Stimulated activated naive B cell treated with anti-CD40 and anti-IgM and Interleukin-4, amounts not matched to agents 10 μg/mL and 1 μg/mL and 100 μg/mL, for 72 hours (primary cell): ENCODE results near the gene PTPRN.

Experiments
- ATAC-seq, 2 donors: fragments of 150-1000 bp; cut with Tn5 transposase; replicated peaks; 2 replicates each; pipeline ENCODE4 v1.10.0; 2021; ENCODE audit warnings: moderate library complexity in 1 of 2
- DNase-seq: peaks from one replicate; pipeline ENCODE4 v3.0.0; 2021
- H3K27ac Mint-ChIP-seq: one replicate; pipeline ENCODE4 v1.8.0; 2022; ENCODE audit warnings: mild to moderate bottlenecking, mixed read lengths
- H3K27me3 Mint-ChIP-seq, 2 donors: one replicate each; pipeline ENCODE4 v1.8.0; 2022; ENCODE audit warnings: mixed read lengths in 2 of 2
- H3K36me3 Mint-ChIP-seq, 2 donors: one replicate each; pipeline ENCODE4 v1.8.0; 2022; ENCODE audit warnings: mixed read lengths in 2 of 2, mild to moderate bottlenecking in 1 of 2
- H3K4me1 Mint-ChIP-seq, 2 donors: one replicate each; pipeline ENCODE4 v1.8.0; 2022; ENCODE audit warnings: mixed read lengths in 2 of 2, mild to moderate bottlenecking in 1 of 2
- H3K4me3 Mint-ChIP-seq, 2 donors: one replicate each; pipeline ENCODE4 v1.8.0; 2022; ENCODE audit warnings: mild to moderate bottlenecking in 2 of 2, mixed read lengths in 2 of 2, moderate library complexity in 1 of 2
- H3K9me3 Mint-ChIP-seq, 2 donors: one replicate each; pipeline ENCODE4 v1.8.0; 2022; ENCODE audit warnings: mixed read lengths in 2 of 2, mild to moderate bottlenecking in 1 of 2

PTPRN gene

DNA sequence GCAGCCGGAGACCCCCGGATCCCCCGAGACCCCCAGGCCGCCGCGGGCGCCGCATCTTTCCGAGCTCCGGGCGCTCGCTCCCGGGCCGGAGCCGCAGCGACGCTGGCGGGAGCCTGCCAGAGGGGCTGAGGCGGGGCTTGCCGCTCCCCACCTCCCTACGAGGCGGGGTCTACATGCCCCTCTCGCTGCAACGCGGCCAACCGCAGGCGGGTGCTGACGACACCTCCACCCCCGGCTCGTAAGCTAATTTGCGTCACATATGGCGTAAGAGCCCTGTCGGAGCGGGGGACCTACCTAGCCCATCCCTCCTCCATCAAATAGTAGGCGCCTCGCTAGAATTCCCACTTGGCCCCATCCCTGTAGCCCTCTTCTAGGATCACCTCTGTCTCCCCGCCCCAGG lies at the start of gene PTPRN:
TSS of gene PTPRN (minus strand) at position 124 of the 400 bp plus-strand sequence. CDS start at position 55, 69 bp downstream.
- H3K27ac Mint-ChIP-seq = no peak within 1 kb of the TSS
- ATAC-seq (no peak), DNase-seq (no peak)
- H3K36me3 Mint-ChIP-seq = peaks cover 0 to 3% of the 10 kb centered on the region in 2 donors
- no peak within 1 kb of the TSS for H3K4me3 Mint-ChIP-seq
- no peaks in the 10 kb centered on the region for H3K4me1 Mint-ChIP-seq
- H3K27me3 Mint-ChIP-seq = peaks cover 52 to 62% of the 10 kb centered on the region in 2 donors
- H3K9me3 Mint-ChIP-seq = peaks cover 3 to 4% of the 10 kb centered on the region in 2 donors

DNA sequence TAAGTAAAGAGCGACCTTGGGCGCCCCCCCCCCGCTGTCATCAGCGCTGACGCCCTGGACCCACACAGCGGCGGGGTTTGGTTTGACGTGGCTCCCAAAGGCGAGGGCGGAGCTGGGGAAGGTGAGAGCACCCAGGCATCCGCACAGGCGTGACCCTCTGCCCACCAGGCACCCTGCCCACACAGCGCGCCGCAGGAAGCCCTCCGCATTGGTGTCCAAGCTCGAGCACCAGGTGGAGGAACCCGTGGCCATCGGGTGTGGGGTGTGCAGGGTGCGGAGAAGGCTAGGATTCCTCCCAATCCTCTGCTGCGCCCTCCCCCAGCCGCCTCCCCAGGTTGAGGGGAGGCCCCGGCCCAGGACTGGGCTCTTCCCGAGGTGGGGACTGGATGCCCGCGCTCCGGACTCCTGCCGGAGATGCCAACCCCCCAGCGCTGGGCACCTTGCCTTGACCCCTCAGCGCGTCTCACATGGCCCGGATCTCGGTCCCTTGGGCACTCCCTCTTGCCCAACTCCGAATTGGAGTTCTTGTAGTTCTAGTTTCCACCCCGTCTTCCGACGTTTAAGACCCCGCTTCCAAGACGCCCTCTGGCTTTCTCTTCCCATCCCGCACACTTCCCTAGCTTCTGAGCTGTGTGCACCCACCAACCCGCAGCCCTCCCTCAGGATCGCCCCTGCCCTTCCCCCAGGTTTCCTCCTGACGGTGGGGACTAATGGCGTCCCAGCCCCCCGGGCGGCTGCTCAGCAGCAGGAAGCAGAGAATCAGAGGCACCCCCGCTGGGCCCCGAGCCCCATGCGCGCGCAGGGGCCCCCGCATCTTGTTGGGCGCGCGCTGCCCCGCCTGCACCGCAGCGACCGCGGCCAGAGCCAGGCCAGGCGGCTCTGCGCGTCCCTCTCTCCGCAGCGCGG lies 49.2 kb upstream of the PTPRN start:
- no peak overlapping the region for H3K27ac Mint-ChIP-seq
- H3K4me1 Mint-ChIP-seq = peaks cover 6 to 11% of the 10 kb centered on the region in 2 donors
- peak overlapping the region; percentile 5 to 42 for H3K4me3 Mint-ChIP-seq
- peaks cover 5 to 13% of the 10 kb centered on the region in 2 donors for H3K36me3 Mint-ChIP-seq
- no peaks in the 10 kb centered on the region for H3K9me3 Mint-ChIP-seq
- peak; percentile 55 to 58 for ATAC-seq
- H3K27me3 Mint-ChIP-seq = peaks cover 41 to 70% of the 10 kb centered on the region in 2 donors
- no peak for DNase-seq

DNA sequence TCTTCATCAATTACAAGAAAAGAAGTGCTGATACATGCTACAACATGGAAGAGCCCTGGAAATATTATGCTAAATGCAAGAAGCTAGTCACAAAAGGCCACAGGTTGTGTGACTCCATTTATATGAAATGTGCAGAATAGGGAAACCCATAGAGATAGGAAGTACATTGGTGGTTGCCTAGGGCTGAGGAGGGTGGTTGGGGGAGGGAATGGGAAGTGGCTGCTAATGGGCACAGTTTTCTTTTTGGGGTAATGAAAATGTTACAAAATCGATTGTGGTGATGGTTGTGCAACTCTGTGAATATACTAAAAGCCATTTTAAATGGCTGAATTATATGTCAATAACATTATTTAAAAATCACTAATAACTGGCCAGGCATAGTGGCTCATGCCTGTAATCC lies 47.6 kb upstream of the PTPRN start:
- Mint-ChIP-seq H3K4me3 (no peak overlapping the region), H3K27ac (no peak overlapping the region), H3K4me1 (peaks cover 3 to 6% of the 10 kb centered on the region in 2 donors), H3K9me3 (no peaks in the 10 kb centered on the region), H3K36me3 (peaks cover 2 to 3% of the 10 kb centered on the region in 2 donors), H3K27me3 (peaks cover 44 to 73% of the 10 kb centered on the region in 2 donors)
- ATAC-seq (no peak), DNase-seq (no peak)

DNA sequence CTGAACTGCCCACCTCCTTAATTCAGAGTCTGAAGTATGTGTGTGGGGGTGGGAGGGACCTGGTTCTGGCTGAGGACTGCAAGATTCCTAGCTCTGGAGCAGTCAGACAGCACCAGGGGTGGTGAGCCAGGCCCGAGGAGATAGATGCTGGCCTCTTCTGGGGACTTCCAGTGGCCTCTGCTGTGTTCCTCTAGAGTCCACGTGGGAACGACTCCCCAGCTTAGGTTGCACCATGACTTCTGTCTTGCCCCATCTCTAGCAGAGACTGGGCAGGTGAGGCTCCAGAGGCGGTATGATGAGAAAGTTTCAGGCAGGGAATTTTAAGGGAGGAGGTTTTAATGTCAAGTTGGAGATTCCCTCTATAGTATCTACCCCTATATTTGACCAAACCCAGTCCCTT lies 45.4 kb upstream of the PTPRN start:
- Mint-ChIP-seq H3K4me1 (peaks cover 3 to 6% of the 10 kb centered on the region in 2 donors), H3K27me3 (peaks cover 46 to 67% of the 10 kb centered on the region in 2 donors), H3K9me3 (no peaks in the 10 kb centered on the region), H3K36me3 (no peaks in the 10 kb centered on the region), H3K27ac (no peak overlapping the region), H3K4me3 (no peak overlapping the region)
- ATAC-seq (no peak), DNase-seq (no peak)

DNA sequence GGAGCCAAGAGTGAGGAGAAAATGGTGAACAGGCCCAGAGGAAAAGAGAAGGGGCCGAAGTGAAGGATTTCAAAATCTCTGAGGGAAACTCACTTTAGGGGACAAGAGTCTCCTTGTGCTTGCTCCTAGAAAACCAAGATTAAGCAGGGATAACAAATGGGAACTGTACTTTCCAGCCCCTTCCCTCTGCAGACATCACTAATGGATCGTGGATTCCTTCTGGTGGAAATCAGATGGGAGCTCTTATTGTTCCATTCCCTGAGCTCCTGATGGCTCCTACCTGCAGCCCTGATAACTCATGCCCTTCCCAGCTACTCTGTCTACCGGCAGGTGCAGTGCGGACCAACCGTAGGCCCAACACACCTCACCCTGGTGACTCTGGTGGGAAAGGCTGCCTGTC lies 43.9 kb upstream of the PTPRN start:
- Mint-ChIP-seq H3K27ac (no peak overlapping the region), H3K36me3 (no peaks in the 10 kb centered on the region), H3K27me3 (peaks cover 48 to 64% of the 10 kb centered on the region in 2 donors), H3K4me1 (no peaks in the 10 kb centered on the region), H3K9me3 (no peaks in the 10 kb centered on the region), H3K4me3 (no peak overlapping the region)
- DNase-seq (no peak), ATAC-seq (no peak)

DNA sequence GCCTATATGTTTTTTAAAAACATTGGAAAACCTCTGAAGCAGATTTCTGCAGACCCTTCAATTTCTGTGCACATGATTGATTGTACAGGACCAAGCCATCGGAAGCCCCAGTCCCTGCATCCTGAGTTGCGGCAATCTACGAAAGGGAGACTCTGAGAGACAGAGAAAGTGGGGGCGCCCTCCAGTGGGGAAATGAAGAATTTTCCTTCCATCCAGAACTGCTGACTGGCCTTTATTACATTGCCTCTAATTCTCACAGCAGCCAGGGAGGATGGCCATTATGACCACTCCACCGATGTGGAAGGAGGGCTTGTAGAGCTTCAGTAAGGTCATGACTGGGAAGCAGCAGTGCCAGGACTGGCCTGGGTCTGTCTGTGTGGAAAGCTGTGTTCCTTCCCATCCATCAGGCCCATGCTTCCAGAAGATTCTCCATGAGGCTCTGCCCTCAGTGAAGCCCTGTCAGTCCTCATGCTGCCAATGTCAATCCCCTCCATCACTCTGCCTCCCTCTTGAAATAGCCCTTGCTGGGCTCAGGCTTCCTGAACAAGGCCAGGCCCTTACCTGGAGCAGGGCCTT lies 43.3 kb upstream of the PTPRN start:
- no peaks in the 10 kb centered on the region for H3K4me1 Mint-ChIP-seq
- no peaks in the 10 kb centered on the region for H3K9me3 Mint-ChIP-seq
- H3K4me3 Mint-ChIP-seq = no peak overlapping the region
- no peak overlapping the region for H3K27ac Mint-ChIP-seq
- H3K27me3 Mint-ChIP-seq = peaks cover 54 to 64% of the 10 kb centered on the region in 2 donors
- H3K36me3 Mint-ChIP-seq = no peaks in the 10 kb centered on the region
- ATAC-seq (peak; percentile 78 to 84), DNase-seq (peak; percentile 15)

DNA sequence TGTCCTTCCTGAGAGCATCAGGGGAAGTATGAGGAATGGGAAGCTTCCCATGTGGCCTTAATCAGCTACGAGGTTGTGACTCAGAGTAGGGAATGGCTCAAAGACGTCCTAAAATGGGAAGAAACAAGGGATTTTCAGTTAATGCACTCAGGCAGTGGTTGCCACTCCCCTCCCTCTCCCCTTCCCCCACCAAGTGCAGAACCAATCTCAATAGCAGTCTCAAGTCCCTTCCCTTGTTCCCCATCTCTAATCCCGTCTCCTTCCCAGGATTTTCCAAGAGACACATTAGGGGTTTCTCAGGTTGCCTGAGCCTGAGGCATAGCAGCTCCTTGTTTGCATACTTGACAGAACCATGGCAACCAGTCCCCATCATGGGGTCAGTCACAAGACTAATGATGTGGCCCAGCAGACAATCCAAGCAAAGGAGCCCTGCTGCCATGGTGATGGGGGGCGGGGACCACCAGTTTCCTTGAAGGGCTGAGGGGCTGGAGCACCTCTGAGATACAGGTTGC lies 41.6 kb upstream of the PTPRN start:
- ATAC-seq (no peak), DNase-seq (no peak)
- no peak overlapping the region for H3K27ac Mint-ChIP-seq
- no peaks in the 10 kb centered on the region for H3K4me1 Mint-ChIP-seq
- peaks cover 48 to 60% of the 10 kb centered on the region in 2 donors for H3K27me3 Mint-ChIP-seq
- H3K4me3 Mint-ChIP-seq = no peak overlapping the region
- no peaks in the 10 kb centered on the region for H3K9me3 Mint-ChIP-seq
- H3K36me3 Mint-ChIP-seq = no peaks in the 10 kb centered on the region

DNA sequence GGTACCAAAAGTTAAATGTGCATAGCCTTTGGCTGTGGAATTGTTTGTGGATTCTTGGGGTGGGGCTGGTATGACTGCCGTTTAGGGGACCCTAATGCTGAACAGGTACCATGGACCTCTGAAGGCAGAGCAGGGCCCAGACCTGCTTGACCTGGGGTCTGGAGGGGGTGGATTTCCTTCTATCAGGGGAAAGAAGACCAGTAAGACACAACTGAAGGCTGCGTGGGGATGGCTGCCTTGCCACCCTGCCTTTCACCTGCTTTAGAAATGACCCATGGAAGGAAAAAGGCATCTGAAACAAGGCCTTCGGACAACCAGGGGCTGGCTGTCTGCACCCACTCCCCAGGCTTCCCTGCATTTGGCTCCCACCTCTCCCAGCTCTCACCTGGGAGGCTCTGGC lies 41.0 kb upstream of the PTPRN start:
- Mint-ChIP-seq H3K4me1 (no peaks in the 10 kb centered on the region), H3K27me3 (peaks cover 42 to 54% of the 10 kb centered on the region in 2 donors), H3K27ac (no peak overlapping the region), H3K36me3 (no peaks in the 10 kb centered on the region), H3K9me3 (no peaks in the 10 kb centered on the region), H3K4me3 (no peak overlapping the region)
- ATAC-seq = no peak
- no peak for DNase-seq

DNA sequence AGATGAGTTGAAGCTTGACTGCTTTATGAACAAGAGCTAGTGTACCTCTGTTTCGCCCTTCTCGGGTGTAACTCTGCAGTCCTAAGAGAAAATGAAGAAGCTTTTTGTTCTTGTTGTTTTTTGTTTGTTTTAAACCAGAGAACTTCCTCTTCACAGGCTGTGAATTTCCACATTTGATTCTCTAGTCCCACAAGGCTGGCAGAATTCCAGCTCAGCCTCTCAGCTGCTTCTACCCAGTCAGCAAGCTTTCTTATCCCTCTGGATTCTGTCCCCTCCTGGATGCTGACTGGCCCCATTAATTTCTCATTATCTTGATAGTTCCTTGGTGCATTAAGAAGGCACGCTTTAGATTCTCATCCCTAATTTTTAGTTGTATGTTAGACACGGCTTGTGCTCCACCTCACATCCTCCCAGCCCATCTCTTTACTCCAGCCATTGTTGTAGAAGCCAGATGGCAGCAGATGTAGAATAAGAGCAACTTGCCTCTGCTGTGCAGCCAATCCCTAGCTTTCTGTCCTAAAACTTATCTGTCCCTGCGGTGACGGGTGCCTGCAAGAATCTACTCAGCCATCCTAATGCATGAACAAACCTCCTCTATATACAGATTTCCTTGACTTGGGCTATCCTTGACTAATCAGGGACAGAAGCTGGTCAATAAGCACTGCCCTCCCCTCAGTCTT lies 35.7 kb upstream of the PTPRN start:
- ATAC-seq (no peak), DNase-seq (no peak)
- H3K4me3 Mint-ChIP-seq = no peak overlapping the region
- H3K36me3 Mint-ChIP-seq = no peaks in the 10 kb centered on the region
- peaks cover 0 to 6% of the 10 kb centered on the region in 2 donors for H3K4me1 Mint-ChIP-seq
- H3K27ac Mint-ChIP-seq = no peak overlapping the region
- H3K27me3 Mint-ChIP-seq = peaks cover 22 to 34% of the 10 kb centered on the region in 2 donors
- H3K9me3 Mint-ChIP-seq = no peaks in the 10 kb centered on the region

DNA sequence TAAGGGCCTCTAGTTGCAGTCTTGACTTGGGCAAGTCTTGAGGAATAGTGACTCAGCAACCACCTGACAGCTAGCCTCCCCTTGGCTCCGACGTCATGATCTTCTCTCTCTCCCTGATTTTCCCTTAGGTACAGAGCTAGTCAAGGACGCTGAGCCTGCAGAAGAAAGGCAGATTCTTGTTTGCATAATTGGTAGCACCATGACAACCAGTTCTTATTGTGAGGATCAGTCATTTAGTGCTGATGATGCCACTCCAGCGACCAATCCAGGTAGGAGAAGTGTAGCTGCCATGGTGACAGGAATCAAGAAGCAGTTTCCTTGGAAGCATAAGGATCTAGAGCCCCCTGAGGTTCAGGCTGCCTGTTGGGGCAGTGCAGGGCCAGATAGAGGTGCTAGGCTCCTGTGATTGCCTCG lies 26.2 kb upstream of the PTPRN start:
- H3K36me3 Mint-ChIP-seq = peaks cover 5 to 7% of the 10 kb centered on the region in 2 donors
- ATAC-seq = no peak
- DNase-seq = no peak
- H3K27ac Mint-ChIP-seq = no peak overlapping the region
- no peak overlapping the region for H3K4me3 Mint-ChIP-seq
- H3K27me3 Mint-ChIP-seq = peaks cover 67 to 81% of the 10 kb centered on the region in 2 donors
- H3K4me1 Mint-ChIP-seq = peaks cover 0 to 7% of the 10 kb centered on the region in 2 donors
- H3K9me3 Mint-ChIP-seq = peaks cover 14 to 17% of the 10 kb centered on the region in 2 donors

DNA sequence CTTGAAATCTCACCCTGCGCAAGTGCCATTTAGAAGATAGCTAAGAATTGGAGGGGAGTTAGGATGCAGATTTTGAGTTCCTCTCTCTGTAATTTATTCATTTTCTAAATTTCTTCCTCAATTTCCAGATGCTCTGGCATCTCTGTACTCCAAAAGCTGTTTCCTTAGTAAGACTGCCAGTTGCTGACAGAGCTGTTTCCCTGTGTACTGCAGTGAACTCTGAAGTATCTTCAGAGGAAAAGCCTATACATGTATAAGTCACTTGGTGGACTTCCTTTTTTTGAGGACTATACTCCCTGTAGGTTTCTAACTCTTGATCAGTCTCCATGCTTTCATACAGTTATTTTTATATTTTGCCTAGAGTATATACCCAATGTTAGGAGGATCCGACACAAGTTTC lies 24.9 kb upstream of the PTPRN start:
- no peak for DNase-seq
- ATAC-seq = no peak
- H3K9me3 Mint-ChIP-seq = peaks cover 13 to 17% of the 10 kb centered on the region in 2 donors
- peaks cover 67 to 86% of the 10 kb centered on the region in 2 donors for H3K27me3 Mint-ChIP-seq
- no peak overlapping the region for H3K27ac Mint-ChIP-seq
- H3K36me3 Mint-ChIP-seq = peaks cover 5 to 7% of the 10 kb centered on the region in 2 donors
- H3K4me1 Mint-ChIP-seq = peaks cover 0 to 7% of the 10 kb centered on the region in 2 donors
- no peak overlapping the region for H3K4me3 Mint-ChIP-seq

DNA sequence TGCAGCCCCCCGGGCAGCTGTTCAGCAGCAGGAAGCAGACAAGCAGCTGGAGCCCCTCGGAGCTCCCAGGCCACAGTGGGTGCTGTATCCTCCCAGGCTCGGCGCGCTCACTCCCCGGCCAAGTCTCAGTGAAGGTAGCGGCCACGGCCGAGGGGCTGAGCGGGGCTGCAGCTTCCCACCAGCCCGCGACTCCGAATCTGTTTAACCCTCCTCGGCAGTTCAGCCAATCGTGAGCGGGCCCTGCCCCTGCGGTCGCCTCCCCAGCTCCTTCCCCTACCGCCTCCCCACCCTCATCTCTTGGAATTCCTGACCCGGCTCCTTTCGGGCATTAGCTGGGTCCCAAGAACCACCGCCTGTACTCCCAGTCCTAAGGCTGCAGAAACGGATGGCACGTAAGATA lies 23.3 kb upstream of the PTPRN start, which contains the start of gene RESP18:
TSS of gene RESP18 (minus strand) at position 203 of the 400 bp plus-strand sequence.
- H3K27me3 Mint-ChIP-seq = peaks cover 67 to 92% of the 10 kb centered on the region in 2 donors
- no peak within 1 kb of the TSS for H3K4me3 Mint-ChIP-seq
- peaks cover 13 to 17% of the 10 kb centered on the region in 2 donors for H3K9me3 Mint-ChIP-seq
- peaks cover 5 to 7% of the 10 kb centered on the region in 2 donors for H3K36me3 Mint-ChIP-seq
- DNase-seq (no peak), ATAC-seq (no peak)
- H3K4me1 Mint-ChIP-seq = peaks cover 0 to 7% of the 10 kb centered on the region in 2 donors
- no peak within 1 kb of the TSS for H3K27ac Mint-ChIP-seq

DNA sequence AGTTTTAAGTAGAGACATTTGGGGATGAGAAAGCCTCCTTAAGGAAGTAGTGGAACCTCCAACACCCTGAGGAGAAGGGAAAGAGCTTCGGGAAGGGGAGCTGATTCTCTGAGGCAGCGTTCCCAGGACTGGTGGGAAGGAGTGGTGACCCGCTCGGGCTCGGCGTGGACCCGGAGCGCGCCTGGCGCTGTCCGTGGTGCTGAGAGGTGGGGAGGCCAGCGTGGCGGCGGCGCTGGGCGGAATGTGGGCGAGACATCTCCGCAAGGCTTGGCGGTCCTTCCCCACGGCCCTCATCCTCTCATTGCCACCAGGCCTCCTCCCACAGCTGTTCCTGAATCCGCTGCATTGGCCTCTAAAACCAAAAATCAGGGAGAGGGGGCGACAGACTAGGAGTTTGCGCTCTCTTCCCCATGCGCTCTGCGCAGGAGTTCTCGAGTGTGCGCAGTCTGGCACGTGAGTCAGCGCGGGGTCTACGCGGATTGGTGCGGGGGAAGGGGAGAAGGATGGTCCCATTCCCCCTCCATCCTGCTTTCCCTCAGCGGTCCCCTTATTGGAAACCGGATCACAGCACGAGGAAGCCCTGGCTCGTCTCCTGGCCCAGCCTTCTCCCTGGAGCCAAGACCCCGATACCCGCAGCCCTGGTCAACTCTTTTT lies 22.5 kb upstream of the PTPRN start:
- Mint-ChIP-seq H3K4me1 (peaks cover 0 to 7% of the 10 kb centered on the region in 2 donors), H3K27me3 (peaks cover 71 to 97% of the 10 kb centered on the region in 2 donors)
- ATAC-seq = no peak

More for the DNA sequence above, 22.5 kb upstream of the PTPRN start:
- H3K9me3 Mint-ChIP-seq = peaks cover 12 to 16% of the 10 kb centered on the region in 2 donors
- no peak overlapping the region for H3K27ac Mint-ChIP-seq
- H3K36me3 Mint-ChIP-seq = peaks cover 5 to 7% of the 10 kb centered on the region in 2 donors
- DNase-seq = no peak
- H3K4me3 Mint-ChIP-seq = no peak overlapping the region
